ENCODE measurements around the gene MED13. TPM values are rescaled to one million over a fixed set of nuclear protein-coding genes. Genes with fewer than 3 reads are reported as not detected.

The MED13 gene
- total RNA-seq, 2 experiments from 2014 or later: 33.3 to 34.3 TPM

DNA sequence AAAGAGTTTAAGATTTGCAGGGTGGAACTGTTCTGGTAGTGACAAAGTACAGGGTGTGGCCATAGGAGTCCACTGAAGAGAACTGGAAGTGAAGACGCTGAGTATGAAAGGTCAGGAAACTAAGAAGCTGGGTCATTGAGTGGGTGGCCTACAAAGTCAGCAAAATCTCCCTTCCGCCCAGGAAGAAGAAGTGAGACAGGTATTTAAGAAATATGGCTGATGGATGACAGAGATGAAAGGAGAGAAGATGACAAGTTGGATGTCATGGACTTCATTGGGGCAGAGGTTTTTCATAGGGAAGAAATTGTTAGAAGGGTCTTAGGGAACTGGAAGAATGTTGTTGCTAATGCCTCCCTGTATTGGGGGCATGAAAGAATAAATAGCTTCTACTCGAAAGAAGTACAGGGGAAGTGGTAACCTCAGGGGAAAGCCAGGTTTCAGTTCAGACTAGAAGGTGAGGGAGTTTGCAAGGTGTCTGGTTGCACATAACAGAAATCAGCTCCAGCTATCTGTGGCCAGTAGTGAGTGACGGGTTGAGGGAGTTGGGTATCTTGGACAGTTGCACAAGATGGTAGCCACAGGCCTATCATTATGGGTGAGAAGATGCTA, 33.6 kb upstream of the MED13 start:
- no peak for DNase-seq
- H3K27me3 Mint-ChIP-seq (ENCODE audit: low read depth): no peaks in the 10 kb centered on the region
- no peak overlapping the region for H3K4me3 Mint-ChIP-seq
- intact Hi-C loops (cut with micrococcal nuclease): no loop called here
- H3K9me3 Mint-ChIP-seq: no peaks in the 10 kb centered on the region
- CTCF ChIA-PET: interaction anchor here (0.6 to 2.0 kb wide), 2 partner anchors 11 to 20 kb away, joined by 3 to 5 read pairs; no protein-coding TSS in a partner anchor
- no peaks in the 10 kb centered on the region for H3K36me3 Mint-ChIP-seq (ENCODE audit: low read depth)
- H3K4me1 Mint-ChIP-seq (ENCODE audit: low read depth): peaks cover 9% of the 10 kb centered on the region
- H3K27ac Mint-ChIP-seq: no peak overlapping the region

DNA sequence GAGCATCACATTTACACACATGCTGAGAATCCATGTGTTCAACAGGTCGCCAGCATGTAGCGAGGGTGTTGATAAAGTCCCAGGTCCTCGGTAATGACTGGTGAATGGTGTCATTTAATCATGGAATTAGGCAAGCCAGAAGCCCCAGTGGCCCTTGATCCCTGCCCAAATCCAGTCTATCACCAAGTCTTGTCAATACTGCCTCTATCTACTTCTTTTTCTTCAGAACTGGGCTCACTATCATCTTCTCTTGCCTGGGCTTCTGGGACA, 31.3 kb upstream of the MED13 start:
- H3K4me1 Mint-ChIP-seq (ENCODE audit: low read depth): peaks cover 10% of the 10 kb centered on the region
- DNase-seq: no peak
- H3K9me3 Mint-ChIP-seq: no peaks in the 10 kb centered on the region
- intact Hi-C loops (cut with micrococcal nuclease): no loop called here
- H3K27me3 Mint-ChIP-seq (ENCODE audit: low read depth): no peaks in the 10 kb centered on the region
- H3K27ac Mint-ChIP-seq: no peak overlapping the region
- H3K36me3 Mint-ChIP-seq (ENCODE audit: low read depth): no peaks in the 10 kb centered on the region
- no peak overlapping the region for H3K4me3 Mint-ChIP-seq
- CTCF ChIA-PET: no interaction called here

DNA sequence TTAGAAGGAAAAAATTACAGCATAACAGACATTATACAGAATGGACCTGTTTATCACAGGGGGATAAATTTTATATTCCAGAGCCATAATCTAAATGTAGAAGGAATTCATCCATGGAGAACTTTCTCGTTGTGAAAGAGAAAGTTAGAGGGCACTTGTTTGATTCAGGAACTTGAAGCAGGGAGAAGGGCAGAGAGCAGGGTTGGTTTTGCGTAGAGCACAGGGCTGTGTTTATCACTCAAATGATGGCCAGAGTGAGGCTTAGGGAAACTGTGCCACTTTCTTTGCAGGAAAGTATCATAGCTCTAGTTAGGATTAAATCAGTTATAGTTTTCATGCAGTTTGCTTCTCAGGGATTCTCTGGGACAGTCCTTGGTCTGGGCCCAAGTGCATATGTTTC, 29.1 kb upstream of the MED13 start:
- intact Hi-C loops (cut with micrococcal nuclease): no loop called here

GRCh38 chr17:62093188-62094155, 28.4 kb upstream of the MED13 start:
- peaks cover 4% of the 10 kb centered on the region for H3K4me1 Mint-ChIP-seq (ENCODE audit: low read depth)
- peak; percentile 10 for DNase-seq
- no peak overlapping the region for H3K27ac Mint-ChIP-seq
- CTCF ChIA-PET: interaction anchor here (0.6 to 1.4 kb wide), 3 partner anchors 14 to 689 kb away, joined by 3 to 4 read pairs (median 4); no protein-coding TSS in a partner anchor
- no peak overlapping the region for H3K4me3 Mint-ChIP-seq
- intact Hi-C loops (cut with micrococcal nuclease): no loop called here
- no peaks in the 10 kb centered on the region for H3K27me3 Mint-ChIP-seq (ENCODE audit: low read depth)
- no peaks in the 10 kb centered on the region for H3K9me3 Mint-ChIP-seq
- no peaks in the 10 kb centered on the region for H3K36me3 Mint-ChIP-seq (ENCODE audit: low read depth)

More for the DNA sequence above, 29.1 kb upstream of the MED13 start:
- Mint-ChIP-seq H3K36me3 (ENCODE audit: low read depth) (no peaks in the 10 kb centered on the region), H3K27ac (no peak overlapping the region), H3K4me3 (no peak overlapping the region), H3K4me1 (ENCODE audit: low read depth) (peaks cover 10% of the 10 kb centered on the region), H3K27me3 (ENCODE audit: low read depth) (no peaks in the 10 kb centered on the region), H3K9me3 (no peaks in the 10 kb centered on the region)
- DNase-seq: no peak
- CTCF ChIA-PET: interaction anchor here (0.6 to 1.4 kb wide), 3 partner anchors 14 to 690 kb away, joined by 3 to 4 read pairs (median 4); no protein-coding TSS in a partner anchor

DNA sequence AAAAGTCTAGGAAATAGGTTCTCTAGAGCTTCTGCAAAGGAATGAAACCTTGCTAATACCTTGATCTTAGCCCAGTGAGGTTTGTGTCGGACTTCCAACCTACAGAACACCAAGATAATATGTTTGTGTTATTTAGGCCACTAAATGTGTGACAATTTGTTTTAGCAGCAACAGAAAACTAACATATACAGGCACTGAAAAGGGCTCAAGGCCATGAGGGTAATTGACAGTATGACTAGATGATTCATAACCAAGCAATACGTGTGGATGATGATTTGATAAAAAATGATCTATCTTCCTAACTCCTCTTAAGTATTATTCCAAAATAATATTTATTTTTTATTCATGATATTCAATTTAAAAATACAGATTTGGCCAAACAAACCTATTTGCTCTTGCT, 27.7 kb upstream of the MED13 start:
- H3K4me1 Mint-ChIP-seq (ENCODE audit: low read depth): peaks cover 2% of the 10 kb centered on the region
- no peak for DNase-seq
- no peak overlapping the region for H3K4me3 Mint-ChIP-seq
- no peaks in the 10 kb centered on the region for H3K36me3 Mint-ChIP-seq (ENCODE audit: low read depth)
- CTCF ChIA-PET: no interaction called here
- intact Hi-C loops (cut with micrococcal nuclease): no loop called here
- H3K27ac Mint-ChIP-seq: no peak overlapping the region
- H3K27me3 Mint-ChIP-seq (ENCODE audit: low read depth): no peaks in the 10 kb centered on the region
- no peaks in the 10 kb centered on the region for H3K9me3 Mint-ChIP-seq

DNA sequence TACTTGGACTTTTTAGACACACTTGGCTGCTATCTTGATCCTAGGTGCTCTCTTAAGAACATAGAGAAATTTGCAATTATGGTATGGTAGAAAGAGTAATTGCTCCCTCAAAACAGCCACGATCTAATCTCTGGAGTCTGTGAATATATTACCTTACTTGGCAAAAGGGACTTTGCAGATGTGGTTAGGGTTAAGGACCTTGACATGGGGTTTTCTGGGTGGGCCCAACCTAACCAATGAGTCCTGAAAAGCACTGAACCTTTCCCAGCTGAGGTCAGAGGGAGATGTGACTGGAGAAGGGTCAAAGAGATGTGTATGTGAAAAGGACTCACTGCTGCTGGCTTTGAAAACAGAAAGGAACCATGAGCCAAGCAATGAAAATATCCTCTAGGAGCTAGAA, 26.7 kb upstream of the MED13 start:
- Mint-ChIP-seq H3K9me3 (no peaks in the 10 kb centered on the region), H3K27me3 (ENCODE audit: low read depth) (no peaks in the 10 kb centered on the region), H3K36me3 (ENCODE audit: low read depth) (no peaks in the 10 kb centered on the region), H3K27ac (no peak overlapping the region), H3K4me1 (ENCODE audit: low read depth) (peaks cover 2% of the 10 kb centered on the region), H3K4me3 (no peak overlapping the region)
- DNase-seq: no peak
- CTCF ChIA-PET: no interaction called here
- intact Hi-C loops (cut with micrococcal nuclease): no loop called here

GRCh38 chr17:62090868-62091267, 25.8 kb upstream of the MED13 start:
- Mint-ChIP-seq H3K9me3 (no peaks in the 10 kb centered on the region), H3K4me3 (no peak overlapping the region), H3K27ac (no peak overlapping the region), H3K27me3 (ENCODE audit: low read depth) (no peaks in the 10 kb centered on the region), H3K4me1 (ENCODE audit: low read depth) (peaks cover 4% of the 10 kb centered on the region), H3K36me3 (ENCODE audit: low read depth) (no peaks in the 10 kb centered on the region)
- no peak for DNase-seq
- CTCF ChIA-PET: interaction anchor here (1.4 kb wide), 1 partner anchor 19 kb away, joined by 3 read pairs; no protein-coding TSS in a partner anchor
- intact Hi-C loops (cut with micrococcal nuclease): no loop called here

DNA sequence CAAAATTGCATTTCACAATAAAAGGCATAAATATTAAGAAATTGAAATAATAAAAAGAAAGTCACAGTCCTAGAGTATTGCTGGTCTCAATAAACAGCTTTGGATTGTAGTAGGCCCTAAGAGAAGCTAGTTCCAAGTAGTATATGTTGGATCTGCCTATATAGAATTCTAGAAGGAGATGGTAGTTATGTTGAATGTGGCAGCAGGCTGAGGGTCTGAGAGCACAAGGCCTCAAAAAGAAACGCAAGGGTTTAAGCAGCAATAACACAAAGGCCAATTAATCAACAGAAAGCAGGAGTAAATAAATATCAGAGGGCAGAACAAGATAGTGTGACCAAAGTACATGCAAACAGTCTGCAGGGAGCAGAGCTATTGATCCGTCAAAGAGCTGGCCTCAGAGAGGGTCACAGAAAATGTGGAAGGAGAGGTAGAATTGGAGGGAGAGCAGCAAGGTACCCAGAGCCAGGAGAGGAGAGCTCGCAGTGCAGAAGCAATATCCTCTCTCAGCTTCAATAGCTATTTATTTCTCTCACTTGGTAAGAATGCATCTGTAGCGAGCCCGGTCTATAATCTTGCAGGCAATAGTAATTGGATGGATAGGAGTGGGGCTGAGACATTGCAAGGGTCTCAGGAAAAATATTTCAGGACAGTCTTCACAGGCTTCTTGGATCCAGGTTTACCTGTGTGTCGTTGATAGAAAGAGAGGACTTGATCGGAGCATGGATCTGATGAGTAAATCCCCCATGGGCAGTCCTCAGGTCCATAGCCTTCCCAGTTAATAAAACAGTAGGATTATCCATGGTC, 25.1 kb upstream of the MED13 start:
- no peak overlapping the region for H3K4me3 Mint-ChIP-seq
- no peaks in the 10 kb centered on the region for H3K27me3 Mint-ChIP-seq (ENCODE audit: low read depth)
- H3K36me3 Mint-ChIP-seq (ENCODE audit: low read depth): no peaks in the 10 kb centered on the region
- DNase-seq: no peak
- no peak overlapping the region for H3K27ac Mint-ChIP-seq
- no peaks in the 10 kb centered on the region for H3K9me3 Mint-ChIP-seq
- CTCF ChIA-PET: interaction anchor here (1.4 kb wide), 1 partner anchor 19 kb away, joined by 3 read pairs; no protein-coding TSS in a partner anchor
- intact Hi-C loops (cut with micrococcal nuclease): no loop called here
- peaks cover 9% of the 10 kb centered on the region for H3K4me1 Mint-ChIP-seq (ENCODE audit: low read depth)

DNA sequence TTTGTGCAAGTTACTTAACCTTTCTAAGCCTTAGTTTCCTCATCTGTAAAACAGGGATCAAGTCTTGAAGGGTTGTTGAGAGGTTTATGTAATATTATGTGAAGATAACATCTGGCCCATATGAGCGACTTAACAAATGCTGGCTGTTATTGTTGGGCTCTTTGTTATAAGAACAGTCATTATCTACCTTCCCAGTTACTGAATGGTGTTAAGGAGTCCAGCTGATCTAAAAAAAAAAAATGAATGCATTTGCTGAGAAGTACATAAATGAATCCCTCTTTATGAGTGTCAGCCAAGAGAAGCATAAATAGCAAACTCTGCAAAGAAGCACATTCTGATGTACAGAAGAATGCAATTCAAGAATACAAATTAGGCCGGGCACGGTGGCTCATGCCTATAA, 24.3 kb upstream of the MED13 start:
- H3K36me3 Mint-ChIP-seq (ENCODE audit: low read depth): no peaks in the 10 kb centered on the region
- H3K4me3 Mint-ChIP-seq: no peak overlapping the region
- intact Hi-C loops (cut with micrococcal nuclease): no loop called here
- CTCF ChIA-PET: interaction anchor here (1.4 kb wide), 1 partner anchor 20 kb away, joined by 3 read pairs; no protein-coding TSS in a partner anchor
- peaks cover 11% of the 10 kb centered on the region for H3K4me1 Mint-ChIP-seq (ENCODE audit: low read depth)
- H3K9me3 Mint-ChIP-seq: no peaks in the 10 kb centered on the region
- no peak for DNase-seq
- H3K27ac Mint-ChIP-seq: no peak overlapping the region
- no peaks in the 10 kb centered on the region for H3K27me3 Mint-ChIP-seq (ENCODE audit: low read depth)

GRCh38 chr17:62086737-62087136, 21.7 kb upstream of the MED13 start:
- CTCF ChIA-PET: interaction anchor here (0.6 to 1.0 kb wide), 3 partner anchors 15 to 340 kb away, joined by 3 to 4 read pairs (median 3); no protein-coding TSS in a partner anchor
- Mint-ChIP-seq H3K27ac (no peak overlapping the region), H3K36me3 (ENCODE audit: low read depth) (no peaks in the 10 kb centered on the region), H3K4me3 (no peak overlapping the region), H3K9me3 (no peaks in the 10 kb centered on the region), H3K27me3 (ENCODE audit: low read depth) (no peaks in the 10 kb centered on the region), H3K4me1 (ENCODE audit: low read depth) (peaks cover 10% of the 10 kb centered on the region)
- DNase-seq: no peak
- intact Hi-C loops (cut with micrococcal nuclease): no loop called here

GRCh38 chr17:62085511-62086408, 20.7 kb upstream of the MED13 start:
- no peak overlapping the region for H3K27ac Mint-ChIP-seq
- intact Hi-C loops (cut with micrococcal nuclease): no loop called here
- H3K9me3 Mint-ChIP-seq: no peaks in the 10 kb centered on the region
- DNase-seq: peak; percentile 27
- H3K4me1 Mint-ChIP-seq (ENCODE audit: low read depth): peaks cover 10% of the 10 kb centered on the region
- H3K27me3 Mint-ChIP-seq (ENCODE audit: low read depth): no peaks in the 10 kb centered on the region
- H3K36me3 Mint-ChIP-seq (ENCODE audit: low read depth): no peaks in the 10 kb centered on the region
- no peak overlapping the region for H3K4me3 Mint-ChIP-seq
- CTCF ChIA-PET: interaction anchor here (0.7 to 1.0 kb wide), 2 partner anchors 20 to 339 kb away, joined by 3 to 4 read pairs; no protein-coding TSS in a partner anchor
